ENCODE data around the gene GULP1. TPM values are rescaled to one million over a fixed set of nuclear protein-coding genes. Genes with fewer than 3 reads are reported as not detected.

The GULP1 gene
- total RNA-seq, 1 experiment from 2014 or later = 140 TPM

- no peak overlapping the region for H2AK5ac ChIP-seq (ENCODE audit: insufficient read length, low read length)
- Mint-ChIP-seq H3K4me3 (no peak overlapping the region), H3K27ac (peak overlapping the region in 2 of 3 experiments; percentile 22 to 69; a peak in 2 of 7 replicates), H3K36me3 (ENCODE audit: insufficient read depth in 1 of 3, low read depth in 3 of 3) (peaks cover 7 to 20% (median 16%) of the 10 kb centered on the region in 3 experiments), H3K27me3 (ENCODE audit: low read depth) (no peaks in the 10 kb centered on the region), H3K4me1 (peaks cover 51% of the 10 kb centered on the region in 2 experiments), H3K9me3 (no peaks in the 10 kb centered on the region)
- H2AFZ ChIP-seq (ENCODE audit: low read length) = no peak overlapping the region
- H3K4me2 ChIP-seq (ENCODE audit: insufficient read depth, insufficient read length, low read length) = no peak overlapping the region
- H4K20me1 ChIP-seq (ENCODE audit: control insufficient read depth, insufficient read depth, insufficient read length) = no peaks in the 10 kb centered on the region
- H3K23me2 ChIP-seq (ENCODE audit: insufficient read length, low read depth, low read length, poor library complexity, severe bottlenecking) = no peaks in the 10 kb centered on the region
- H3K79me2 ChIP-seq (ENCODE audit: insufficient read depth, low read length) = peaks cover 4% of the 10 kb centered on the region; the same call in 1 of the 2 replicates
- DNase-seq = no peak
- H3K79me1 ChIP-seq (ENCODE audit: insufficient read depth, low read depth, low read length, poor library complexity, severe bottlenecking) = no peaks in the 10 kb centered on the region
- H3K4me1 ChIP-seq (ENCODE audit: insufficient read depth, low read length) = 0 out of 2 replicates have a peak, but pooled peaks cover 2% of the 10 kb centered on the region
- no peaks in the 10 kb centered on the region for H3K27me3 ChIP-seq (ENCODE audit: insufficient read depth, low read length)
- no peak for TF ChIP-seq CTCF (conservative IDR thresholded peaks at IDR 0.05)
- H3K56ac ChIP-seq (ENCODE audit: insufficient read length, low read depth, low read length) = no peak overlapping the region
- H2BK15ac ChIP-seq (ENCODE audit: low read depth, low read length) = no peak overlapping the region
- no peak overlapping the region for H2BK12ac ChIP-seq (ENCODE audit: insufficient read length, low read depth, low read length)
- H4K8ac ChIP-seq (replicated peaks; ENCODE audit: insufficient read length, low read depth, low read length) = no peak overlapping the region
- no peak overlapping the region for H4K91ac ChIP-seq (ENCODE audit: insufficient read length, low read depth, low read length)
- H3K18ac ChIP-seq (ENCODE audit: insufficient read length, low read depth, low read length) = no peak overlapping the region
- H3K4ac ChIP-seq (ENCODE audit: low read depth, low read length) = no peak overlapping the region
- no peaks in the 10 kb centered on the region for H3K9me3 ChIP-seq (ENCODE audit: control insufficient read depth, low read depth, low read length)
- H3K23ac ChIP-seq (ENCODE audit: insufficient read length, low read depth, low read length) = no peak overlapping the region
- no peak overlapping the region for H2BK120ac ChIP-seq (ENCODE audit: low read depth, low read length, poor library complexity, severe bottlenecking)
- H3K9ac ChIP-seq (ENCODE audit: extremely low read depth, insufficient read length, low read length) = no peak overlapping the region
- H2BK5ac ChIP-seq (ENCODE audit: insufficient read length, low read length) = no peak overlapping the region
- H3T11ph ChIP-seq (ENCODE audit: low read length) = no peak overlapping the region
- WGBS (ENCODE audit: extremely low coverage, insufficient read length, low lambda C conversion rate) = no CpG with 5 or more reads among the region's 3 CpGs
- no peak overlapping the region for H4K5ac ChIP-seq (ENCODE audit: insufficient read length, low read depth, low read length)
- H2BK20ac ChIP-seq (ENCODE audit: low read depth, low read length, poor library complexity, severe bottlenecking) = no peak overlapping the region
- no peak overlapping the region for H3K27ac ChIP-seq (ENCODE audit: insufficient read length, low read depth, low read length)
- H3K14ac ChIP-seq (ENCODE audit: insufficient read depth, low read length) = no peak overlapping the region
Observed at GRCh38 chr2:188443207-188443606, 151.5 kb downstream of the GULP1 start.
